Fibroblast of skin of right biceps (primary cell): ENCODE measurements around the gene MICAL3.
"Not testable (repeated sequence)": the region's sequence is repeated elsewhere in the genome, so short reads cannot be mapped to it uniquely, and the experiment has no call there.

Experiments
- DNase-seq: peaks from one replicate; pipeline ENCODE4 v3.0.0-alpha.2; 2013

Gene MICAL3

DNA sequence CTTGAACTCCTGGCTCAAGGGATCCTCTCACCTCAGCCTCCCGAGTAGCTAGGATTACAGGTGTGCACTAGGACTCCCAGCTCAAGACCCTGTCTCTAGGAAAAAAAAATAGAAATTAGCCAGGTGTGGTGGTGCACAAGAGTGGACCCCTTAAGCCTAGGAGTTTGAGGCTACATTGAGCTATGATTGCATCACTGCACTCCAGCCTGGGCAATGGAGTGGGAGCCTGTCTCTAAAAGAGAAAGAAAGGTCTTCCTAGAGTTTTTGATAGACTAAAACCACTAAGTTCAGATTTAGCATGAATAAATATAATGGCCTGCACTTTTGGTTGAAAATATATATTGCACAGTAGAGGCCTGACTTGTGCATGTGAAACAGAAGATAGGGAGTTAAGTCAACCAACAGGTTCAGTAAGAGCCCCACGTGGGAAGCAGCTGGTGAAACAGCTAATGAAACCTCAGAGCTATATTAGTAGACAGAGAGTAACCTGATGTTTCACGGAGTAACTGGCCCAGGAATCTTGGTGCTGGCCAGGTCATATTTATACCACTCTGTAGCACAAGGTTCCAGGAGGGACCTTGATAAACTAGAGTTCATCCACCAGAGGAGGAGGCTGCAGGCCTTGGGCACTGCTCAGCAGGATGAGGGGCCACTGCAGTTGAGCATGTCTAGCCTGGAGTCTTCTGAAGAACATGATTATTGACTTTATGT, 4.6 kb upstream of the MICAL3 start:
- no peak for DNase-seq

DNA sequence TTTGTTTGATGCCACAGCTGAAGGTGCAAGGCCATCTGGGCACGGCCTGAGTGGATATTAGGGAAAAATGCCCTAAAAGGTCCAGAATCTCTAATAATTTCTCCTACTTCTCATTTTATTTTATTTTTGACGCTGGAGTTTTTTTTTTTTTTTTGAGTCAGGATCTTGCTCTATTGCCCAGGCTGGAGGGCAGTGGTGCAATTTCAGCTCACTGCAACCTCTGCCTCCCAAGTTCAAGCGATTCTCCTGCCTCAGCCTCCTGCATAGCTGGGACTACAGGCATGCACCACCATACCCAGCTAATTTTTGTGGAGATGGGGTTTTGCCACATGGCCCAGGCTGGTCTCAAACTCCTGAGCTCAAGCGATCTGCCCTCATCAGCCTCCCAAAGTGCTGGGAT, 1.5 kb upstream of the MICAL3 start:
- not testable (repeated sequence) for DNase-seq

DNA sequence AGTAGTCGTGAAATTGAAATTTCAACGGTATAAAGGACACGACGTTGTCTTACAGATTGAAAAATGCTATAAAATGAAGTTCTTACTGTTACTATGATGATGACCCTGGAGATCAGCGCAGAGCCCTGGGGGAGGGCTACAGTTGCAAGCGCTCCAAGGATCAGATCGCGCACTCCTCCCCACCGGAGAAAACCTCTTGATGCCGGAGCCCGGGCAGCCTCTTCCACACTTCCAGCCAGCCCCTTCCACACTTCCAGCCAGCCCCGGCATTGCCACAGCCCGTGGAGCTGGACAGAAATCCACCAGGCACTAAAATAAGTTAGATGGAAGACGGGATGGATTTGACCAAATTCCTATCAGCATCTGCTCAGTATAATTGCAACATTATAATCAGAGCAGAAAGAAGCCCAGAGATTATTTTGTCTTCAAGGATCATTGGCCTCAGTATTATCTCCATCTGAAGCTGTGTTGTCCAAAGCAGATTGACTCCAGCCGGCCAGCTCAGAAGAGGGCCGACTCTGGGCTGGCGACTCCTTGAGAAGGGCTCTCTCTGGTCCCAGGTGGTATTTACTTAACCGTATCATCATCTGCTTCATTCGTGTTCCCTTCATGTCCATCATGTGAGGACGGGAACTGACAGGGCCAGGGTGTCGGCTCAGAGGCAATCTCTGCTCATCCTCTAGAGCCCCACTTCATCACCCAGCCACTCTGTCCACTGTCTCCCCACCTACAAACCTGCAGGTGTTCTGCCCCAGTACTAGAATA, 777 bp upstream of the MICAL3 start:
- DNase-seq, result no peak

DNA sequence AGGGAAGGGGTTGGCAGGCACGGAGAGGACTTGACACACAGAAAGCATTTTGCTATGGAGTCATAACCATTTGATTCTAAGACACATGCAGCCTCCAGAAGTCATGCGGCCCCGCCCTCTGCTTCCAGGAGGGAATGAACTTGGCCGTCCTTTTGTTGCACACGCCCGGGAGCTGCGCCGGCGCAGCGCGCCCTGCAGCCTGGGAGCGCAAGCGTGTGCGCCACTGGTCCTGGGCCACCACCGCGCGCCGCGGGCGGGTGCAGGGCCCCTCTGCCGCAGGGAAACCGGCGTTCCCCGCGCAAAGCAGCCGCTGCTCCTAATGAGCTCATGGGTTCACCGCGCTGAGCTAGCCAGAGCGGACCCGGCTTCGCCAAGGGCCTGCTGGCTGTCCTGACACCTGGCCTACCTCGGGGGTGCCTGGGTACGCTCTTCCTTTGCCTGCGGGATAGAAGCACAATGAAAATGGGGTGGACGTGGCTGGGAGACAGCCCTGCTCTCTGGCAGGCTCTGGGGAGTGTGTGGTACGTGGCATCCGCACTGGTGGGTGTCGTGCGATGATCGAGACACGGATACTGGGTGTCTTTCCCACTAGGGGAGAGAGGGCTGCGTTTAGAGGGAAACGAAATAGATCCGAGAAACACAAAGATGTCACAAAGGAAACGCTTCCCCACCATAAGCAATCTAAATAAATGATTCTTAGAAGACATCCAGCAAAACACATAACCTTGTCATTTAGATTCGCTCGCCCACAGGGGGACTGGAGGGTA, 669 bp downstream of the MICAL3 start:
- DNase-seq, result peak; percentile 87

DNA sequence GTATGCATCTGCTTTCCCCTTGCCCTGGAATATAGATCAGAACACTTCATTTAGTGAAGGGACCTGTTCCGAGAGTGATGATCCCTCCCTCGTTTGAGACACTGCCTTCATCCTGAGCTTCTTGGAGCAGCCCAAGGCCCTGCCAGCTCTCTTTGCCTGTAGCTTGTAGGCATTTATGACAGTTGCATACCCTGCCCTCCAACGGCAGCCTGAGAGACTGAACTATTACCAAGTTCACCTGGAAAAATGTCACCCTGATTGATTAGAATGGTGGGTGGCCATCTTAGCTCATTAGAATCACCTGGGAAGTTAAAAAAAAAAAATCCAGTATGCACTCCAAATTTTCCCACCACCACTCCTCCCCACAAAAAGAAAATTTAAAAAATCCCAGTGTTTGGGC, 1.5 kb downstream of the MICAL3 start:
- no peak for DNase-seq

DNA sequence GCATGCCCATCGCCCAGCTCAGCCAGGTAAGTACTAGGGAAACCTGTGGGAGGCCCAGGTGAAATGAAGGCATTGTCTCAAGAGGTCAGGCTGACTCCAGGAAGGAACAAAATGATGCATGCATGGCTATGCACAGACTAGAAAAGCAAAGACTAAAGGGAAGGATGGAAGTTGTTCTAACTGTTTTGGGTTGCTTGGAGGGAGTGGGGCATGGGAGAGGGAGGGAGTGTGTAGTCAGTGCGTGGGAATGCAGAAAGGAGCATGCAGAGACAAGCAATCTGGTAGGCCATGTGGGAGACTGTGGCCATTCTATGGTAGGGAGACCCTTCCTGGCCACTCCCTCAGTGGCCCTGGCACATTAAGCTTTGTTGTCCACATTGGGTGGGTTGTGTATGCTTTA, 2.9 kb downstream of the MICAL3 start:
- DNase-seq, result peak; percentile 10

DNA sequence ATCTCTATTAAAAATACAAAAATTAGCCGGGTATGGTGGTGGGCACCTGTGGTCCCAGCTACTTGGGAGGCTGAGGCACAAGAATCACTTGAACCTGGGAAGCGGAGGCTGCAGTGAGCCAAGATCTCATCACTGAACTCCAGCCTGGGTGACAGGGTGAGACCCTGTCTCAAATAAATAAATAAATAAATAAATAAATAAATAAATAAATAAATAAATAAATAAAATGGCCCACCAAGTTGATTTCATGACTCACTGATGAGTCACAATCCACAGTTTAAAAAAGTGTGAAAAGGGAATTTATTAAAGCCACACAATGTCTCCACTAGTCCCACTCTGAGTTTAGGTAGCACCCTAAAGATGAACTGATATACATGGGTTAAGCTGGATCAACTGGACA, 3.6 kb downstream of the MICAL3 start:
- peak; percentile 17 for DNase-seq

DNA sequence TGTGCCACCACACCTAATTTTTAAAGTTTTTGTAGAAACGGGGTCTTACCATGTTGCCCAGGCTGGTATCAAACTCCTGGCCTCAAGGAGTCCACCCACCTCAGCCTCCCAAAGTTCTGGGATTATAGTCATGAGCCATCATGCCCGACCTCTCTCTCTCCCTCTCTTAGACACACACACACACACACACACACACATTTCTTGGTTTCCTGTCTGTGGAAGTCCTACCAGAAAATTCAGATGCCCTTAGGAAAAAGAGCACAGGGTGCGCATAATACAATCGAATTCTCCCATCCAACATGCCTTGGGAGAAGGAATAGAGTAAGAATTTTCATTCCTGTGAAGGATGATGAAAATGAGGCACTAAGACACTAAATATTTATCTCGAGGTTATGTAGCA, 10.4 kb downstream of the MICAL3 start:
- DNase-seq, result no peak

DNA sequence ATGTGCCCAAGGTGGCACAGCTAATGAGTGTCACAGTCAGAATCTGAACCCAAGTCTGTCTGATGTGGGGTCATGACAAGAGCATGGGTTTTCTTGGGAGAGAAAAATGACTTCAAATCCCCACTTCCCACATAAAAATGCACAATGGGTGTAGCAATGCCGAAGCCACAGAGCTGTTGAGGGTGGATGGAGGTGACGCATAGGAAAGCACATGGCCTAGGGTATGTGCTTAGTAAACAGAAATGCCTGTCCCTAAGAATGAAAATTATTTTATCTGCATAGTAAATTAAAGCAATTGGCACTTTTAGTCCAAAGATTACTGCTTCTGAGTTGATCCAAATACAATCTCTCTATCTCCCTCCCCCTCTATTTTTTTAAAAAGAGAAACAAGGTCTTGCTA, 10.9 kb downstream of the MICAL3 start:
- no peak for DNase-seq

DNA sequence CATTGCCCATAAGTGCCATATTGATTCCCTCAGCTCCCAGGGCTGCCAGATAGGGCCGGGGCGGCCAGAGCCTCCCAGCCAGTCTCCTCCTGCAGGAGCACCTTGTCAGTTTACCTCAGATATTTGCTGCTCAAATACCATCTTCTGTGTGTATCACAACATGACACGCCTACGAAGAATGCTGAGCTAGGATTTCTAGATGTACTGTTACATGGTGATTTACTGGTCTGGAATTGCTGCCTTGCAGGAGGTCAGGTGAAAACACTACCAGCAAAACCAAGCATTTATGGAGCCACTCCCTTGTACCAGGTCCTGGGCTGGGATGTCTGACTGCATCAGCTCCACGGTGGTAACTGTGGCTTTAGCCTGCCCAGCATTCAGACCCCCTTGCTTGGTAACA, 11.8 kb downstream of the MICAL3 start:
- peak; percentile 65 for DNase-seq

DNA sequence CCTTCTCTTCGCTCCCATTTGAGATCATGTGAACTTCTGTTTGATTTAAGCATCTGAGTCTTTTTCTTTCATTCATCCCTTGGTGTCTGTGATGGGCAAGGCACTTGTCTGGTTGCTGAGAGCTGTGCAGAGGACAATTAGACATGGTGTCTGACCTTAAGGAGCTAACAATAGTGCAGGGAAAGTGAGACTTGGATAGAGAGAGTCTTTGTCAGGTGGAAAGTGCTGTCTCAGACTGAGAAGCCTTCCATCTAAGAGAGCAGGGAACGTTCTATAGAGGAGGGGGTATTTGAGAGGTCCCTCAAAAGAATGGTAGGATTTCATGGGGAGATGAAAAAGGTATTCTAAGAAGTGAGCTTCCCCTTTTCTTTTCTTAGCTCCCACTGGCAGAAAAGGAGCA, 14.1 kb downstream of the MICAL3 start:
- DNase-seq, result no peak

DNA sequence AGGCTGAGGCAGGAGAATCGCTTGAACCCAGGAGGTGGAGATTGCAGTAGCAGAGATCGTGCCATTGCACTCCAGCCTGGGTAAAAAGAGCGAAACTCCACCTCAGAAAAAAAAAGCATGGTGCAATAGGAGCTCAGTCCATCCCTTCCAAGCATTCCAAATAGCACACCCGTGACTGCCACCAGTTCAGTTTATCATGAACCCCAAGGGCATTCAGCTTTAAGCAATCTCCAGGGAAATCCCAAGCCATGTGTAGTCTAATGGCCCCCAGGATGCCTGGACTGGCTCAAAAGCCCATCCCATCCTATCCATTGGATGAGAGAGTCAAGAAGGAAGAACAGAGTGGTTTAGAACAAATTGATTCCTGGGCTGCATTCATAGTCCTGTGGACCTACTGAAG, 16.2 kb downstream of the MICAL3 start:
- DNase-seq, result no peak

DNA sequence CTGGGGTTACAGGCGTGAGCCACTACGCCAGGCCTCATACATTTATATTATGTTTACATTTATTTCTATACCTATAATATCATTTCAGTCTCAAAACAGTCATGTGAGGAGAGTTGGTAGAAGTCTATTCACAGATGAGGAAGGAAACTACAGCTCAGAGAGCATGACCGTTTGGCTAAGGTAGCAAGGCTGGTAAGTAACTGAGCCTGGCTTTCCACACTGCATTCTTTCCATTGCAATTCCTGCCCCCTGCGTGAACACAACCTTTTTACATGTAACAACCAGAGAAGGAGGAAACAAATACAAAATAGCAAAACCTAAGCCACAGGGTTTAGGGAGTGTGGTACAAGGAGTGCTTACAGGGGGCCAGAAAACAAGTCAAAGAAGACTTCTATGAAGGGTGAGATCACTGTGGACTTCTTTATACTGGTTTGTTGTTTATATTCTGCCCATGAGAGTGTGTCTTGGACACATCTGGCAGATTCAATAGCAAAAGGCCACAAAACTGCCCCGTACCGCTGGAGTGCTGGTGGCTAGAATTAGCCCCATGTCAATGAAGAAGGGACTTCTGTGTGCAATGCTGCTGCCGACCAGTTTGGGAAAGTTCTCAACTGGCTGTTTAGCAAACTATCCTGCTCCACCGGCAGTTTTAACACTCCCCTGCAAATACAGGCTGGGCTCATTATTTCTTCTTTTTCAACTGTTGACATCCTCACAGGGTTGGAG, 19.0 kb downstream of the MICAL3 start:
- DNase-seq, result no peak

DNA sequence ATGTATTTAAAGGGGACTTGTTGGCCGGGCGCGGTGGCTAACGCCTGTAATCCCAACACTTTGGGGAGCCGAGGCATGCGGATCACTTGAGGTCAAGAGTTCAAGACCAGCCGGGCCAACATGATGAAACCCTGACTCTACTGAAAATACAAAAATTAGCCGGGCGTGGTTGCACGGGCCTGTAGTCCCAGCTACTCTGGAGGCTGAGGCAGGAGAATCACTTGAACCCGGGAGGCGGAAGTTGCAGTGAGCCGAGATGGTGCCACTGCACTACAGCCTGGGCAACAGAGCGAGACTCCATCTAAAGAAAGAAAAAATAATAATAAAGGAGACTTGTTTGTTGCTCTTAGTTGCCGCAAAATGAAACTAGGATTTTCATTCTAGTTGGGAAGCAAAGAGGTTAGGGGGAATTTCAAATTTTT, 22.5 kb downstream of the MICAL3 start:
- not testable (repeated sequence) for DNase-seq

DNA sequence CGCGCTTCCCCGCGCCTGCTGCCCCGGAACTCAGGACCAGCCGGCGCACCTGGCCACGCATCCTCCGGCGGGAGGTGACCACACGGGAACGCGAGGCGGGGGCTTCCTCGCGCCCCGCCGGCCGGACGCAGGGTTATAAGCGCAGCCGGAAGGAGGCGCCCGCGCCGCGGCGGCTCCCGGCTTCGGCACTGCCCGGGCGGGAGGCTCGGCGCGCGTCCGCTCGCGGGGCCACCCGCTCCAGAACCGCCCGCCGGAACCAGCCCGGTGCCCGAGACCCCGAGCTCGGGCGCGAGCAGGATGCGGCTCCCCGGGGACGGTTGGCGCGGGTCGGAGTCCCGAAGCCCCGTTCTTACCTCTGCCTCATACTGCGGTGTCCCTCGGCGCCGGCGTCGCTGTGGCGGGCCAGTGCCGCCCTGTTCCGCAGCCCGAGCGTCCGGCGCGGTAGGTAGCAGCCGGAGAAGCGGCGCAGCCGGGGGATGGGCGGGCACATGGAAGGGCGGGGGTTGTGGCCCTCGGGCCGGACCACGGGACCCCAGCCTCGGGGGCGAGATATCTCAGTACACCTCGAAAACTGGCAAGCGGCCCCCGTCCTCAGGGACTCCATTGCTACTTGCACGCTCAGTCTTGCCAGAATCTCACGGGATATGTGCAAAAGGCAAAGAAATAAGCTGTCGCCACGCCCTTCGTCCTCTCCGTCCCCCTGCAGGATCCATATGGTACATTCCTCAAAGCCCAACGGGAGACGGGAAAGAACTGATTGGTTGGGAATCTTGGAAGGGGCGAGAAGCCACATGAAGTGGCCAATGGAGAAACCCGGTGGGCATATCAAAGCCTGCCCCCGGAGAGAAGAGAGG, 23.1 kb downstream of the MICAL3 start:
- peak; percentile 99 for DNase-seq

DNA sequence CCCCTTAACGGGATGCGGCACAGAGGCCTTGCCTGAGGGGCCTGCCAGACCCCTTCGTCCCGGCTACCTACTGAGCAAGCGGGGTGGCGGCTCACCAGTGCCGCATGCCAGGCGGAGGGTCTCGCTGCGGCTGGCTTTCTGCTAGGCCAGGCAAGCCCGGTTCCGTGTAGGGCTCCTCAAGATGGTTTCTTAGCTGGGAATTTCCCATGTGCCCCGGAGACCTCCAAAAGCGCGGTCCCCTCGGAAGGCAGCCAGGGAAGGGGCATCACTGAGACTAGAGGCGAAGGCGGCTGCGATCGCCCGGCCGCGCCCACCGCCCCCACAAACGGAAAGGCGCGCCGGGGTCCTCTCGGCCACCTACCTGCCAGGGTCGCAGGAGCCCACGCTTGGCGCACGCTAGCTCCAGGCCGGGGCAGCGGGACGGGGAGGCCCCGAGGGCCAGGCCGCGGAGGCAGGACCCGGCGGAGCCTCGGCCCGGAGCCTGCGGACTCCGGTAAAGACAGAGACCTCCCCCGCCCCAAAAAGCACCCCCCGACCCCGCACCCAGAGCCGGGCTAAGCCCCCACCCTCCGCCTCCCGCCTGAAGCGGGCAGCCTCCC, 23.8 kb downstream of the MICAL3 start:
- peak; percentile 31 for DNase-seq

DNA sequence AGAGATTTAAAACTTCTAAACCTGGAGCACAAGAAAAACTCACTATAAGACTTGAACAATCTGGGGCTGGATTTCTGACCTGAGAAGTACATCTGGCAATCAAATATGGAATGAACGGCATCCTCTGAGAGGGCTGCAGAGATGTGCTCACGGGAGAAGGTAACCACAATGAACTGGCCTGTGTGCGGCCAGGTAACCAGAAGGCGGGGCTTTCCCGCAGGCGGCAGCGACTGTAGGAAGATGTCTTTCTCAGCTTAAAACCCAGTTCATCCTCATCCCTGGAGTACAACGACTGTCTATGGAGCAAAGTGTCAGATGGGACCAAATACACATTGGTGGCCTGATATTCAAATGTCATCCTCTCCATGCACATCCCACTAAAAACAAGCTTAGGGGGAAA, 24.5 kb downstream of the MICAL3 start:
- DNase-seq, result no peak

DNA sequence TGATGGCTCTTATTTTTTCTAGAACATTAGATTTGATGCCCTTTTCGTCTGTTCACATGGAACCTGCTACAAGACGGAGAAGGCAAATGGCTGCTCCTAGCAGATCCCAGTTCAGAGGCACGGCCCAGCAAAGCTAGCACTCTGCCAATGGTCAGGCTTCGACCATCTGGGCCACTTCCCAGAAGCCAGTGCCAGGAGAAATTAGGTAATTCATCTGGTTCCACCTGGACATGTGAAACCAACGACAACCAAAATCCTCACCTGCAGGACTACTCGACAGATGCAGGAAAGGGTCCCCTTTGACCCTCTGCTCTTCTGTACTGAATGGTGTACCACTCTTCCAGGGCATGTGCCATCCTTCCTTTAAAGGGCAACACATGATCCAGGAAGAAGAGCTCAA, 25.4 kb downstream of the MICAL3 start:
- DNase-seq, result no peak

DNA sequence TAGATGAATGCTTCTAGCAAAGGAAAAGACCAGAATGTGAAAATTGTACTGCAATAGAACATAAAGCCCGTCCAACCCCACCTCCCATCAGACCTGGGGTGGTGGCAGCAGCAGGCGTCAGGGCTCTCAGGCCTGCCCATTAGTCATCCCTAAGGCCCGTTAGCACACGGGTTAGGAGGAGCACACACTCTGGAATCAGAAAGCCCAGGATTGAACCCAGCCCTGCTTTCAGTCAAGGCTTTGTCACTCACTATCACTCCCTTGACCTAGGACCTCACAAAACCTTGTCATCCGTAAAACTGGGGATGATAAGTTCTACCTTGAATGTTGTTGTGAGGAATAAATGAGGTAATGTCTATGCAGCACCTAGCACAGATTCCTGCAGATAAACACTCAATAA, 26.9 kb downstream of the MICAL3 start:
- no peak for DNase-seq

DNA sequence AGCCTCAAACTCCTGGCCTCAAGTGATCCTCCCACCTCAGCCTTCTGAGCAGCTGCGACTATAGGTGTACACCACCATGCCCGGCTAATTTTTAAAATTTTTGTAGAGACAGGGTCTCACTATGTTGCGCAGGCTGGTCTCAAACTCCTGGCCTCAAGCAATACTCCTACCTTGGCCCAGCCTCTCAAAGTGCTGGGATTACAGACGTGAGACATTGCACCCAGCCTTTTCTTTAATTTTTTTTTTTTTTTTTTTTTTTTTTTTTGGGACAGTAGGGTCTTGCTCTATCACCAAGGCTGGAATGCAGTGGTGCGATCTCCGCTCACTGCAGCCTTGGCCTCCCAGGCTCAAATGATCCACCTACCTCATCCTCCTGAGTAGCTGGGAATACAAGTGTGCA, 29.1 kb downstream of the MICAL3 start:
- not testable (repeated sequence) for DNase-seq

DNA sequence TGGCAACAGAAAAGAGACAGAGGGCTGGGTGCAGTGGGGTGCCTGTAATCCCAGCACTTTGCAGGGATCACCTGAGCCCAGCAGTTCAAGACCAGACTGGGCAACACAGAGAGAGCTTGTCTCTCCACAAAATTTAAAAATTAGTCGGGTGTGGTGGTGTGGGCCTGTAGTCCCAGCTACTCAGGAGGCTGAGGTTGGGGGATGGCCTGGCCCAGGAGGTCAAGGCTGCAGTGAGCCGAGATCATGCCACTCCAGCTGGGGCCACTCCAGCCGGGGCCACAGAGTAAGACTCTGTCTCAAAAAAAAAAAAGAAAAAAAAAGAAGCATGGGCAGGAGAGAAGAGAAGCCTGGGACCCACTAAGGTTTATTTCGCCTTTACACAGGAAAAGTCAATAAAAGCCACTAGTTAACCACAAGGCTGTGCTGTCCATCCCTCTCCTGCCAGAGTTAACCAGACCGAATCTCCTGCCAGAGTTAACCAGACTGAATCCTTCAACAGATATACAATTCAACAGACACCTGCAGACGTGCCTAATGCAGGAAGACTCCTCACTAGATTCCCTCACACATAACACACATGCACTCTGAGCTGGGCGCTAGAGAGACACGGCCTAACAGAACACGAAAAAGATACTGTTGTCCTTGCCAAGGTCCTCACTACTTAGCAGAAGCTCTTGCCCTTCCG, 29.8 kb downstream of the MICAL3 start:
- DNase-seq, result no peak
